Neural cell (in vitro differentiated cells): ENCODE measurements around the gene SRSF5. TPM values are rescaled to one million over a fixed set of nuclear protein-coding genes. Genes with fewer than 3 reads are reported as not detected.

Source experiments
- H2AFZ ChIP-seq: fragments of 200-600, 300-800 bp; sonication (generic), shearing (Covaris generic); 2 replicates; pipeline ENCODE4 v1.6.0; 2014; ENCODE audit warnings: low read depth, mild to moderate bottlenecking, antibody characterized with exemption, low read length, moderate library complexity
- H3F3A ChIP-seq: fragments of 200-600 bp; shearing (Covaris generic); 2 replicates; pipeline ENCODE4 v1.6.1; 2016; ENCODE audit warnings: mild to moderate bottlenecking, moderate library complexity, mixed read lengths, antibody characterized with exemption, low read length; ENCODE audit not compliant: insufficient read depth, poor library complexity, severe bottlenecking
- H3K27ac ChIP-seq: fragments of 200-600, 300-800 bp; sonication (generic), shearing (Covaris generic); 2 replicates; pipeline ENCODE4 v1.5.1; 2014; ENCODE audit warnings: mild to moderate bottlenecking, low read length, moderate library complexity
- H3K27me3 ChIP-seq: fragments of 300-800, 200-600 bp; sonication (generic), shearing (Covaris generic); 2 replicates; pipeline ENCODE4 v1.6.0; 2014; ENCODE audit warnings: mild to moderate bottlenecking, low read depth, low read length, moderate library complexity; ENCODE audit not compliant: insufficient read depth
- H3K36me3 ChIP-seq: fragments of 300-800, 200-600 bp; sonication (generic), shearing (Covaris generic); 2 replicates; pipeline ENCODE4 v1.5.1; 2014; ENCODE audit warnings: mild to moderate bottlenecking, antibody characterized with exemption, low read length, moderate library complexity; ENCODE audit not compliant: insufficient read depth
- H3K4me2 ChIP-seq: fragments of 300-800, 200-600 bp; sonication (generic), shearing (Covaris generic); 2 replicates; pipeline ENCODE4 v1.6.0; 2014; ENCODE audit warnings: mild to moderate bottlenecking, low read length
- H3K4me3 ChIP-seq: fragments of 300-800, 200-600 bp; sonication (generic), shearing (Covaris generic); 2 replicates; pipeline ENCODE4 v1.5.1; 2014; ENCODE audit warnings: mild to moderate bottlenecking, low read length, moderate library complexity
- H3K79me2 ChIP-seq: fragments of 200-600 bp; shearing (Covaris generic); replicated peaks from 2 replicates; pipeline ENCODE4 v1.6.0; 2014; ENCODE audit warnings: mild to moderate bottlenecking, low read length, moderate library complexity; ENCODE audit not compliant: insufficient read depth
- H3K9ac ChIP-seq: fragments of 300-800, 200-600 bp; sonication (generic), shearing (Covaris generic); 2 replicates; pipeline ENCODE4 v1.6.1; 2016; ENCODE audit warnings: mild to moderate bottlenecking, low read length, mixed read lengths
- H3K9me2 ChIP-seq: fragments of 200-600 bp; shearing (Covaris generic); 2 replicates; pipeline ENCODE4 v1.6.1; 2016; ENCODE audit warnings: mild to moderate bottlenecking, low read length, mixed read lengths; ENCODE audit not compliant: insufficient read depth
- H3K9me3 ChIP-seq: fragments of 200-600, 300-800 bp; sonication (generic), shearing (Covaris generic); 2 replicates; pipeline ENCODE4 v1.6.1; 2016; ENCODE audit warnings: mild to moderate bottlenecking, mixed run types, low read length, moderate library complexity, mixed read lengths
- H4K20me1 ChIP-seq: fragments of 200-600 bp; shearing (Covaris generic); 2 replicates; pipeline ENCODE4 v1.6.1; 2016; ENCODE audit warnings: mild to moderate bottlenecking, mixed run types; ENCODE audit not compliant: insufficient read depth
- EP300 ChIP-seq: fragments of 450-650 bp; conservative IDR thresholded peaks from 2 replicates; pipeline ENCODE4 v1.6.1; 2014; ENCODE audit warnings: antibody characterized with exemption, mild to moderate bottlenecking, moderate library complexity; ENCODE audit not compliant: poor library complexity, severe bottlenecking
- EZH2 ChIP-seq: fragments of 200-600, 300-800 bp; shearing (Covaris generic), sonication (generic); IDR thresholded peaks from 2 replicates; pipeline ENCODE4 v1.6.1; 2014; ENCODE audit warnings: antibody characterized with exemption, low read length, borderline replicate concordance, mild to moderate bottlenecking; ENCODE audit not compliant: insufficient read depth, poor library complexity, severe bottlenecking
- MXI1 ChIP-seq: fragments of 450-650 bp; conservative IDR thresholded peaks from 2 replicates; pipeline ENCODE4 v1.6.1; 2014; ENCODE audit warnings: antibody characterized with exemption, mild to moderate bottlenecking; ENCODE audit not compliant: poor library complexity, severe bottlenecking
- POLR2AphosphoS5 ChIP-seq: IDR thresholded peaks from 2 replicates; pipeline ENCODE4 v1.6.1; 2012
- RAD21 ChIP-seq: fragments of 450-650 bp; conservative IDR thresholded peaks from 2 replicates; pipeline ENCODE4 v1.6.1; 2014; ENCODE audit warnings: antibody characterized with exemption, mild to moderate bottlenecking, moderate library complexity
- SMC3 ChIP-seq: fragments of 450-650 bp; conservative IDR thresholded peaks from 2 replicates; pipeline ENCODE4 v1.6.1; 2014; ENCODE audit warnings: antibody characterized with exemption, mild to moderate bottlenecking, moderate library complexity; ENCODE audit not compliant: poor library complexity
- TAF1 ChIP-seq: IDR thresholded peaks from 2 replicates; pipeline ENCODE4 v1.6.1; 2012; ENCODE audit warnings: low read depth
- polyA plus RNA-seq: library from polyadenylated mRNA; depleted of rRNA; stranded (reverse); fragments of >200 nt; gene quantifications from 2 replicates; pipeline ENCODE4 v1.2.3, GENCODE V29; 2014
- TF ChIP-seq, protein P1 (sequence below): IDR thresholded peaks from 2 replicates; pipeline ENCODE4 v1.6.1; 2012; ENCODE audit warnings: borderline replicate concordance
- TF ChIP-seq, protein P2 (sequence below): fragments of 450-650 bp; IDR thresholded peaks from 2 replicates; pipeline ENCODE4 v1.5.1; 2014; ENCODE audit warnings: antibody characterized with exemption, mild to moderate bottlenecking, moderate library complexity; ENCODE audit not compliant: poor library complexity, severe bottlenecking

The SRSF5 gene
- polyA plus RNA-seq, 1 donor from 2014 or later = 1,017 TPM

- Histone ChIP-seq H3K36me3 (peaks cover 10% of the 10 kb centered on the region), H4K20me1 (no peaks in the 10 kb centered on the region), H3K9ac (no peak overlapping the region), H3K27ac (no peak overlapping the region), H3K4me3 (no peak overlapping the region), H2AFZ (no peak overlapping the region), H3F3A (no peaks in the 10 kb centered on the region), H3K27me3 (no peaks in the 10 kb centered on the region), H3K79me2 (no peaks in the 10 kb centered on the region), H3K9me2 (no peaks in the 10 kb centered on the region), H3K9me3 (no peaks in the 10 kb centered on the region), H3K4me2 (no peak overlapping the region)
- TF ChIP-seq TAF1 (no peak), MXI1 (no peak), RAD21 (no peak), SMC3 (no peak), EP300 (no peak), POLR2AphosphoS5 (no peak), EZH2 (no peak)
- TF ChIP-seq, protein P1, sequence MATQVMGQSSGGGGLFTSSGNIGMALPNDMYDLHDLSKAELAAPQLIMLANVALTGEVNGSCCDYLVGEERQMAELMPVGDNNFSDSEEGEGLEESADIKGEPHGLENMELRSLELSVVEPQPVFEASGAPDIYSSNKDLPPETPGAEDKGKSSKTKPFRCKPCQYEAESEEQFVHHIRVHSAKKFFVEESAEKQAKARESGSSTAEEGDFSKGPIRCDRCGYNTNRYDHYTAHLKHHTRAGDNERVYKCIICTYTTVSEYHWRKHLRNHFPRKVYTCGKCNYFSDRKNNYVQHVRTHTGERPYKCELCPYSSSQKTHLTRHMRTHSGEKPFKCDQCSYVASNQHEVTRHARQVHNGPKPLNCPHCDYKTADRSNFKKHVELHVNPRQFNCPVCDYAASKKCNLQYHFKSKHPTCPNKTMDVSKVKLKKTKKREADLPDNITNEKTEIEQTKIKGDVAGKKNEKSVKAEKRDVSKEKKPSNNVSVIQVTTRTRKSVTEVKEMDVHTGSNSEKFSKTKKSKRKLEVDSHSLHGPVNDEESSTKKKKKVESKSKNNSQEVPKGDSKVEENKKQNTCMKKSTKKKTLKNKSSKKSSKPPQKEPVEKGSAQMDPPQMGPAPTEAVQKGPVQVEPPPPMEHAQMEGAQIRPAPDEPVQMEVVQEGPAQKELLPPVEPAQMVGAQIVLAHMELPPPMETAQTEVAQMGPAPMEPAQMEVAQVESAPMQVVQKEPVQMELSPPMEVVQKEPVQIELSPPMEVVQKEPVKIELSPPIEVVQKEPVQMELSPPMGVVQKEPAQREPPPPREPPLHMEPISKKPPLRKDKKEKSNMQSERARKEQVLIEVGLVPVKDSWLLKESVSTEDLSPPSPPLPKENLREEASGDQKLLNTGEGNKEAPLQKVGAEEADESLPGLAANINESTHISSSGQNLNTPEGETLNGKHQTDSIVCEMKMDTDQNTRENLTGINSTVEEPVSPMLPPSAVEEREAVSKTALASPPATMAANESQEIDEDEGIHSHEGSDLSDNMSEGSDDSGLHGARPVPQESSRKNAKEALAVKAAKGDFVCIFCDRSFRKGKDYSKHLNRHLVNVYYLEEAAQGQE = no peak
- TF ChIP-seq, protein P2, sequence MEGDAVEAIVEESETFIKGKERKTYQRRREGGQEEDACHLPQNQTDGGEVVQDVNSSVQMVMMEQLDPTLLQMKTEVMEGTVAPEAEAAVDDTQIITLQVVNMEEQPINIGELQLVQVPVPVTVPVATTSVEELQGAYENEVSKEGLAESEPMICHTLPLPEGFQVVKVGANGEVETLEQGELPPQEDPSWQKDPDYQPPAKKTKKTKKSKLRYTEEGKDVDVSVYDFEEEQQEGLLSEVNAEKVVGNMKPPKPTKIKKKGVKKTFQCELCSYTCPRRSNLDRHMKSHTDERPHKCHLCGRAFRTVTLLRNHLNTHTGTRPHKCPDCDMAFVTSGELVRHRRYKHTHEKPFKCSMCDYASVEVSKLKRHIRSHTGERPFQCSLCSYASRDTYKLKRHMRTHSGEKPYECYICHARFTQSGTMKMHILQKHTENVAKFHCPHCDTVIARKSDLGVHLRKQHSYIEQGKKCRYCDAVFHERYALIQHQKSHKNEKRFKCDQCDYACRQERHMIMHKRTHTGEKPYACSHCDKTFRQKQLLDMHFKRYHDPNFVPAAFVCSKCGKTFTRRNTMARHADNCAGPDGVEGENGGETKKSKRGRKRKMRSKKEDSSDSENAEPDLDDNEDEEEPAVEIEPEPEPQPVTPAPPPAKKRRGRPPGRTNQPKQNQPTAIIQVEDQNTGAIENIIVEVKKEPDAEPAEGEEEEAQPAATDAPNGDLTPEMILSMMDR = no peak
Observed at GRCh38 chr14:69776875-69777453, 10.0 kb downstream of the SRSF5 start.

DNA sequence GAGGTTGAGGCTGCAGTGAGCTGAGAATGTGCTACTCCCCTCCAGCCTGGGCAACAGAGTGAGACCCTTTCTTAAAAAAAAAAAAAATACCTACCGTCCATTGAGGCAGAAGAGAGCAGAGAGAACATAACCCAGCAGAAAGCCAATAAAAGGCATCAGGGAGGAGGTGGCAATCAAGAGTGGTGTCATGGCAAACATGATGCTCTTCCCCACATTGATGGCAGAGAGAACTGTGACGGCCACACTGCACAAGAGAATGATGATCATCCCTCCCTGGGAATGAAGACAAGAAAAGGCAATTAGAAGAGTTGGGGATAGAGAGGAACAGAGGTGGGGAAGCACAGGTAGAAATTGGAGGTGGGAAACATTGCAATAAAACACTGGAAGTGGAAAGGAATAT, 12.1 kb downstream of the SRSF5 start:
- Histone ChIP-seq H2AFZ (no peak overlapping the region), H3K79me2 (no peaks in the 10 kb centered on the region), H3K9me3 (no peaks in the 10 kb centered on the region), H3K36me3 (peaks cover 10% of the 10 kb centered on the region), H4K20me1 (no peaks in the 10 kb centered on the region), H3K4me2 (no peak overlapping the region), H3K9me2 (no peaks in the 10 kb centered on the region), H3K4me3 (no peak overlapping the region), H3K27ac (no peak overlapping the region), H3K27me3 (no peaks in the 10 kb centered on the region), H3F3A (no peaks in the 10 kb centered on the region), H3K9ac (no peak overlapping the region)
- TF ChIP-seq, protein P1 = no peak
- TF ChIP-seq EP300 (no peak), TAF1 (no peak), MXI1 (no peak), POLR2AphosphoS5 (no peak), RAD21 (no peak), SMC3 (no peak), EZH2 (no peak)
- TF ChIP-seq, protein P2 = no peak
